HG03064 (cell line): Measurements from ENCODE around the gene DDX11.
A peak's percentile ranks its signal among the peaks of the same experiment; 100 is the strongest.
"Not testable (repeated sequence)": the region's sequence is repeated elsewhere in the genome, so short reads cannot be mapped to it uniquely, and the experiment has no call there.

Experiments used
- ATAC-seq: cut with Tn5 transposase; IDR thresholded peaks from one replicate; pipeline ENCODE4 v1.9.1; 2021; ENCODE audit warnings: low read depth; ENCODE audit not compliant: unreplicated experiment

DDX11 gene

DNA sequence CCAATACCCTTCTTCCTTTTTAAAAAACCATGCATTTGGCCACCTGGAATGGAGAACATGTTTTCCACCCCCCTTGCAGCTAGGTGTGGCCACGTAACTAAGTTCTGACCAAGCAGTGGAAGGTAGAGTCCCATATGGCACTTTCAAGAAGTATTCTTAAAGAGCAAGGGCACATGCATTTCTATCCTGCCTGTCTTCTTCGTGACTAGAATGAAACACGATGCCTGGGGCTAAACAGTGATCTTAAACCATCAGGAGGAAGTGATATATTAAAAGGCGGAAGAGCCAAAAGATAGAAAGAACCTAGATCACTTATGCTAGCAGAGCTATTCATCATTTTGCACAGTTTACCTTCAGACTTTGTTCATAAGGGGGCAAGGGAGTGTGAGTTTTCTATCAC, 16.0 kb upstream of the DDX11 start:
- ATAC-seq = no peak

DNA sequence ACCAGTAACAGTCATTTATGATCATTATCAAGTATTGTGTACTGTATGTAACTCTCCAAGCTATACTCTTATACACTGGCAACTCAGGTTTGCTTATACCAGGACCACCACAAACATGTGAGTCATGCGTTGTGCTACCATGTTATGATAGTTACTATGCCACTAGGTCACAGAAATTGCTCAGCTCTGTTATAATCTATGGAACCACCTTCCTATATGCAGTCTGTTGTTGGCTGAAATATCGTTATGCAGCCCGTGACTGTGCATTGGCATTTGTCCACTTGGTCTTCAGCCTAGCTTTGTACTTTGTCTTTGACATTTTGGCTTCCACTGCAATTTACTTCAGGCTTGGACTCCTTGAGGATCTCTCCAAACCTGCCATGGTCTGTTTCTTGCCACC, 7.5 kb upstream of the DDX11 start:
- ATAC-seq = not testable (repeated sequence)

DNA sequence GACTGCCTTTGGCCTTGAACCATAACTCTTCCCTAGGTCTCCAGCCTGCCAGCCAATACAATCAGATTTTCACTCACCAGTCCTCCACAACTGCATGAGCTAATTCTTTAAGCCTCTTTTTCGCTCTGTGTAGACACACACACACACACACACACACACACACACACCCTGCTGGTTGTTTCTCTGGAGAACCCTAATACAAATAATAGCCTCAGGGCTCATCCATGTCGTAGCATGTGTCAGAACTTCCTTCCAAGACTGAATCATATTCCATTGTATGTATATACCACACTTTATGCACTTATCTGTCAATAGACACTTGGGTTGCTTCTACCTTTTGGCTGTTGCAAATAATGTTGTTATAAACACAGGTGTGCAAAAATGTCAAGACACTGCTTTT, 6.0 kb upstream of the DDX11 start:
- ATAC-seq = not testable (repeated sequence)

DNA sequence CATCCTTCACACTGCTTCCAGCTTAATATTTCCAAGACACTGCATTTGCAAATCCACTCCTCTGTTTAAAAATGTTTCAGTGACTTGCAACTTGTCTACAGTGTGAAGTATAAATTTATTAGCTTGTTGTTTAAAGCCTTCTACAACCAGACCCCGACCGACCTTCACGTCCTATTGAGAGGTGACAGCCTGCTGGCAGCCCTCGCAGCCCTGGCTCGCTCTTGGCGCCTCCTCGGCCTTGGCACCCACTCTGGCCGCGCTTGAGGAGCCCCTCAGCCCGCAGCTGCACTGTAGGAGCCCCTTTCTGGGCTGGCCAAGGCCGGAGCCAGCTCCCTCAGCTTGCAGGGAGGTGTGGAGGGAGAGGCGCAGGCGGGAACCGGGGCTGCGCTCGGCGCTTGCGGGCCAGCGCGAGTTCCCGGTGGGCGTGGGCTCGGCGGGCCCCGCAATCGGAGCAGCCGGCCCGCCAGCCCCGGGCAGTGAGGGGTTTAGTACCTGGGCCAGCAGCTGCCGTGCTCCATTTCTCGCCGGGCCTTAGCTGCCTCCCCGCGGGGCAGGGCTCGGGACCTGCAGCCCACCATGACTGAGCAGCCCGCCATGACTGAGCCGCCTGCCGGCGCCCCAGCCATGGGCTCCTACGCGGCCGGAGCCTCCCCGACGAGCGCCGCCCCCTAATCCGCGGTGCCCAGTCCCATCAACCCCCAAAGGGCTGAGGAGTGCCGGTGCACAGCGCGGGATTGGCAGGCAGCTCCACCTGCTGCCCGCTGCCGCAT, 2.5 kb upstream of the DDX11 start:
- ATAC-seq = not testable (repeated sequence)

DNA sequence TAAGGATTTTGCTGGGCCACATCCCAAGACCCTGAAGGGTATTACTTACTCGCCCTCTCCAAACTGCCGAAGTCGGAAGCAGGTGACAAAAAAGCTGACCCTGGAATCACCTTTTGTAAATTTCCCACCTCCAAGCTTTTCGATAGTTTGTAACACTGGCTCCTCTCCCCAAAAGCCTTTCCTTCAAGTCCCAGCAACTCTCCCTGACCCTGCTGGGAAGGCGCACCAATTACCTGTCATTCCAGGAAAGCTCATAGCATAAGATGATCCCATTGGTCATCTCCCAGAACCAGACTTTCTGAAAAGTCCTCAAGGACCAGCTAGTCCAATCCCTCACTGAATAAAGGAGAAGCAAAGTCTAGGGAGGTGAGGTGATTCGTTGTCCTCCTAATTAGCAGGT, 698 bp upstream of the DDX11 start:
- ATAC-seq = not testable (repeated sequence)

DNA sequence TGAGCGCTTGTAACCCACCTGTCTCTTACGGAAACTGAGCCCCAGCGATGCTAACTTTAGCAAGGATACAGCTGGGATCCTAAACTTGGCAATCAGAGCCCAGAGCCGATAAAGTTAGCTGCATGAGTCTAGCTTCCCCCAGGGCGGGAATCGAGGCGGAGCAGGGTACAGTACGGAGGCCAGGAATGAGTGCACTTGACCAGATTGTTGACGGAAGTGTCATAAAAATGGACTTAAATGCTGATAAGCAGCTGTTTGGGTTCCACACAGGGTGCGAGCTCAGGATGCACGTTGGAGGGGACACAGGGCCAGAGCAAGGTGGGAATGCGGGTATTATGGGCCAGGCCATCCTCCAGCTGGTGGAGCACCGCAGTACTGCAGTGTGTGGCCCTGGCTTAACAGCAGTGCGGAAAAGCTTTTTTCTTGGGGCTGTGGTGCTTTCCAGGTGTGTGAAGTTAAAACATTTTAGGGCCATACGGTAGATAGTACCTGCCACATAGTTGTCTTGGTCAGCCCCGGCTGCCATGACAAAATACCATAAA, 744 bp downstream of the DDX11 start:
- ATAC-seq = peak; percentile 32

DNA sequence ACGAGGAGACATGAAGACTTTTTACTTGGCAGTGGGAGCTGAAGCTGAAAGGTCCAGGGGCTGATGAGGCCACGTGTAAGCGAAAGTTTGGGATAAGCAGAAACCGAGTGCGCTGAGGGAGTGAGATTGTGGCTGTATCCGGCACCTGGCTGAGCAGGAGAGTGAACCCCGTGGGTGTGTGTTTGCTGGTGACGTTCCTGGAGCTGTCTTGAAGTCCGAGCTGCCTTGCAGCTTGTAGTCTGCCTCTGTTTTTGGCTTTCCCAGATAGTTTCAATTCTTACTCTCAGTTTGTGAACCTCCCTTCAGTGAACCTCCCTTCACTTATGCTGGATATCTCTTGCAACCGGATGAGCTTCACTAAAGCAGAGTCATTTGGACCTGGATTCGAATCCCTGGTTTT, 2.5 kb downstream of the DDX11 start:
- ATAC-seq = not testable (repeated sequence)

DNA sequence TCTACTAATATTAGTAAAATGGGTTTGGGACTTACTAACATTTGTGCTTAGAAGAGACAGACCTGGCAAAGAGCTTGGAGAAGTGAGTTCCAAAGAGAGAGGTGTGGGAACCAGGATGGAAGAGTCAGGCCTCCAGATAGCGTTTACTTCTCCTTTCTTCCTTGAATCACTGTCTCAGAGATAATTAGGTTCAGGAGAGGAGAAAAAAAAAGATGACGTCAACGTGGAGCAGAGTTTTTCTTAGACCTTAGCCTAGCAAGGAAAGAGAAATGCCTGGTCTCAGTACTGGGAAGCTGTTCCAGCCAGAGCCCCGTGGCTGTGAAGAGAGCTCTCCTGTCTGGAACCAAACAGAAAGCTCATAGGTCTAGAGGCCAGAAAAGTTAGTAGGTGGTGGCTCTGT, 3.4 kb downstream of the DDX11 start:
- ATAC-seq = not testable (repeated sequence)

DNA sequence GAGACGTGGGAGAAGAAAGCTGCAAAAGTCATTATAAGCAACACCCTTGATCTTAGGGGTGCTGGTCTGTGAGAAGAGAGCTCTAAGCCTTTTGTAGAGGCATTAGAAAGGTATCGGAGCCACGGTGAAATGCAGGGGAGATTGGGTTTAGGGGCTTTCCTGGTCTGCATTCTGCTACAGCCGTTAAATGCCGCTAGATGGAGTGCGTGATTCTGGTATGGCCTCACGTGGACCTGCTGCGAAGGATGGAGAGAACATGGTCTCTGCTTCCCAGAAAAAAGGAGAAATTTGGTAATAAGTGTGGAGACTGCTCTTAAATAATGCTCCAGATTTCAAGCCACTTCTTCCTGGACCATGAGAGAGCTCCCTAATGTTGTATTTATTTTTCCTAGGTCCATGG, 4.3 kb downstream of the DDX11 start:
- ATAC-seq = not testable (repeated sequence)

DNA sequence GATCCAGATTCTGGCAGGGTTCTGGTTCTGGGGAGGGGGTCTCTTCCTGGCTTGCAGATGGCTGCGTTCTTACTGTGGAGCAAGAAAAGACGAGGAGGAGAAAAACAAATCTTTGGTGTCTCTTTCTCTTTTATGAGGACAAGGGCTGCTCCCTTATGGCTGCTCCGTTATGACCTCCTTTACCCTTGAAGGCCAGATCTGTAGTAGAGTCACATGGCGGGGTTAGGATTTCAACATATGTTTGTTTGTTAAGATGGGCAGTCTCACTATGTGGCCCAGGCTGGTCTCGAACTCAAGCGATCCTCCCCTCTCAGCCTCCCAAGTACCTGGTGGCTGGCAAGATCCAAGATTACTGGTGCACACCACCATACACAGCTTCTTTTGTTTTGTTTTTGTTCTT, 5.8 kb downstream of the DDX11 start:
- not testable (repeated sequence) for ATAC-seq

DNA sequence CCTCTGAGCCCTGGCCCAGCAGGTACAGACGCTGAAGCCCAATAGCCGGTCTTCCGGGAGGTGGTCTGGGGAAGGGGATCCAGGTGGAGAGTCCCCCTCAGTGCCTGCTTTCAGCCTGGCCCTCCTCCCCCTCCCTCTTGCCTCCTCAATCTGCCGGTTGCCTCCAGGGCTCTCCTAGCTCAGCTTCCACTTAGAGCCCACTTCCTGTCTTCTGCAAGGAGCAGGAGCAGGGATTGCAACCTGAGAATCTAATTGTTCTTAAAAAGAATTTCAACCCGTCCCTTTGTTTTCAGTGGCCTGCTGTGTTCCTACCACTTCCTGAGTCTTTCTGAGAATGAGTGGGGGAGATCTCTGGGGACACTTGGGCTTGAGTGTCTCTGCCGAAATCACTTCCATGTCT, 6.6 kb downstream of the DDX11 start:
- not testable (repeated sequence) for ATAC-seq

DNA sequence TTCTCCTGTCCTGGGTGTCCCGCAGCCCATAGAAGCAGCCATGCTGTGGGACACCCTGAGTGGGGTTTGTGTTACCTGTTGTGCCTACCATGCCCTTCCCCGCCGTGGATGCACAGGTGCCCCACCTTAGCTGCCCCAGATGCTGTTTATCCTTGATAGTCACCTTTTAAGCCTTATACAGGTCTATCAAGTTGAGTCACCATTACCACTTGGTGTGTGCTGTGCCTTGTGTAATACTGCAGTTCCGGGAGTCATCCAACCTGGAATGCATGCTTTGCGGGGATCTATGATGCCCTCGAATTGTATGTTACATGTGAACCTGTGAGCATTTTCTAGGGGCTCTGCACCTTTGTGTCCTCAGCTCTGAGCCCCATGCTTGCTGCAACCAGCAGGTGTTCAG, 7.6 kb downstream of the DDX11 start:
- ATAC-seq = not testable (repeated sequence)

DNA sequence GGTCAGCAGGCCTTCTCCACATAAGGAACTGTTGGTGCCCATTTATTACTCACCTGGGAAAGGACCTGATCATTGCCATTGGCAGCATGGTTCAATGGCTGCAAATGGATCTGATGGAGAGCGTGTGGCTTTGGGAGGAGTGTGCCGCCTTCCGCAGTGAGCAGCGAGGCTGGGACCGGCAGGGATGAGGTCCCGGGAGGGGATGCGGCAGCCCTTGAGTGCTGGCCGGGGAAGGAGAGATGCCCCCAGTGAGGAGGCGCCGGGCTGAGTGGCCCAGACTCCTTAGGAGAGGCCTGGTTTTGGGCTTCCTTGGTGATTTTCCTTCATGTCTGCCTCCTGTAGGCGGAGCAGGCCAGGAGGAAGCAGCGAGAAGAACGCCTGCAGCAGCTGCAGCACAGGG, 10.6 kb downstream of the DDX11 start:
- not testable (repeated sequence) for ATAC-seq

DNA sequence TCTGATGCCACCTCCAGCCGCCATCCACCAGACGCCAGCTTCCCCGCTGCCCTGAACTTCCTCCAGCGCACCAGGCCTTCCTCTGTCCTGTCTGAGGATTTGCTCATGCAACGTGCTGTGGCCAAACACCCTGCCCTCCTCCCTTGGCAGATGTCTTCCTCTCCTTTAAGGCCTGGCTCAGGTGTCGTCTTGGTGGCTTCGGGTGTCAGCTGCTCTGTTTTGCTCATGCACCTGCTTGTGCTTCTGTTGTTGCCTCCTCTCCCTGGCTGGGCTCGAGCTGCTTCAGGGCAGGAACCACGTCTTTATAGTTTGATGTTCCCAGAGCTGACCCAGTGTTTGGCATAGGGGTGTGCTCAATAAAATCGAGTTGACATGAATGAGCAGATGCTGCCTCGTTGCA, 12.4 kb downstream of the DDX11 start:
- ATAC-seq = not testable (repeated sequence)

DNA sequence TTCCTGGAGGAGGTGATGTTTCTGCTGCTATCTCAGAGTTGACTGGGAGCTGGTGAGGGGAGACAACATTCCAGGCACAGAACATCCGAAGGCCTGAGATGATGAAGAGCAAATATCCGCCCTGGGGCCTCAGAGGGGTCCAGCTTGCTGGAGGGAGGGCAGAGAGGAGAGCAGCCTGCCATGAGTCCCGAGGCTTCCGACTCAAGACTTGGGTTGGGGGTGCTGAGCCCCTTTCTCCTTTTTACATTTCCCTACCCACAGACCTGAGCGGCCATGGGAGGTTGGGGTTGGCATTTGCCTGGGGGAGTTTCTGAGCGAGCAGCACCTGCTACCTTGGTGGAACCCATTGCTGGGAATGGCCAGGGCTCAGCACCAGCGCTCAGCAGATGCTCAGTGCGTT, 13.8 kb downstream of the DDX11 start:
- not testable (repeated sequence) for ATAC-seq

DNA sequence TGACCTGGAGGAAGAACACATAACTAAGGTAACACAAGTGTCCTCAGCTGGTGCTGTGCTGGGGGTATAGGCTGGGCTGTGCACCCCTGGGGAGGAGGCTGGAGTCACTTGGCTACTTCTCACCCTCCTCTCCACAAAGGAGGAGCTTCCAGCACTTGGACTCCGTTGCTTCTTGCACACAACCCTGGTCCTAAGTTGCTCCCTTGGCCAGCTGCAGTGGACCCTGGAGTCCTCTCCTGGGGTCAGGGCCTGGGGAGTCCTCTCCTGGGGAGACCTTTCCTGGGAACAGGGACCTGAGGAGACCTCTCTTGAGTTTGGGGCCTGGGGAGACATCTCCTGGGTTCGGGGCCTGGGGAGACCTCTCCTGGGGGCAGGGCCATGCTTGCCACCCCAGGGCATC, 14.3 kb downstream of the DDX11 start:
- ATAC-seq = not testable (repeated sequence)

DNA sequence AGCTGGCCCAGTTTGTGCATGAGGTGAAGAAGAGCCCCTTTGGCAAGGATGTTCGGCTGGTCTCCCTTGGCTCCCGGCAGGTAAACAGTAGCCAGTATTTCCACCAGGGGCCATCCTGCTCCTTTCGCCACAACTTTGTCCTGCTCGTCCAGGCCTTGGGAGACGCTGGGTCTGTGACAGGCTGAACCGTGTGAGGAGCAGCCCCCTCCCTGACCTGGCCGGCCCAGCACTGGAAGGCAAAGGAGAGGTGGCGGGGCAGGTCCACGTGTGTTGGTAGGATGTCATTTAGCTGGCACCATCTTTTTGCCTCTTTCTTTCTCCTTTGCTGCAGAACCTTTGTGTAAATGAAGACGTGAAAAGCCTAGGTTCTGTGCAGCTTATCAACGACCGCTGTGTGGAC, 15.4 kb downstream of the DDX11 start:
- ATAC-seq = no peak

DNA sequence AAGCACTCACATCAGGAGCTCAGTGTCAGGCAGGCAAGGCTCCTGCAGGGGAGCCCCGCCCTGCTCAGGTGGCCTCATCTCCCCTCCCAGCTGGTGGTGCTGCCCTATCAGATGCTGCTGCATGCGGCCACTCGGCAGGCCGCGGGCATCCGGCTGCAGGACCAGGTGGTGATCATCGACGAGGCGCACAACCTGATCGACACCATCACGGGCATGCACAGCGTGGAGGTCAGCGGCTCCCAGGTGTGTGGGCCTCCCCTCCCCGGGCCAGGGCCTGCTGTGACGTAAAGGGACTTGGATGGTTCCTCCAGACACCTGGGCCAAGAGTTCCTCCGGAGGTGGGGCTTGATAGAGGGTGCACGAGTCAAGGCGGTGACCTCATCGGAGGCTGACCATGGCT, 18.0 kb downstream of the DDX11 start:
- ATAC-seq = not testable (repeated sequence)

DNA sequence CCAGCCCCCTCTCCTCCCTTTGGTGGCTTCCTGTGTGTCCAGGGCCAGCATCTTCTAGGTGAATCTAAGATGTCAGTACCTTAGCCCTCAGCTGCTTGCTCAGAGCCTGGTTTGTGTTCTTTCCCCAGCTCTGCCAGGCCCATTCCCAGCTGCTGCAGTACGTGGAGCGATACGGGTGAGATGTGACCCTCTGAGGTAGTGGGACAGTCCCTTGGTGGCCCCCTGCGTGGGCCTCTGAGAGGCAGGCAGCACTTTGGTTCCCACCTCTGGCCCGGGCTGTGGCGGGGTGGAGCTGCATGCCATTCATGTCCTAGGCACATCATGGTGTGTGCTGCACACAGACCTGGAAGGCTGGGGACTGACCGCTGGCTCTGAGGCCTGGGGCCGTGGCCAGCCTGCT, 19.1 kb downstream of the DDX11 start:
- ATAC-seq = not testable (repeated sequence)

DNA sequence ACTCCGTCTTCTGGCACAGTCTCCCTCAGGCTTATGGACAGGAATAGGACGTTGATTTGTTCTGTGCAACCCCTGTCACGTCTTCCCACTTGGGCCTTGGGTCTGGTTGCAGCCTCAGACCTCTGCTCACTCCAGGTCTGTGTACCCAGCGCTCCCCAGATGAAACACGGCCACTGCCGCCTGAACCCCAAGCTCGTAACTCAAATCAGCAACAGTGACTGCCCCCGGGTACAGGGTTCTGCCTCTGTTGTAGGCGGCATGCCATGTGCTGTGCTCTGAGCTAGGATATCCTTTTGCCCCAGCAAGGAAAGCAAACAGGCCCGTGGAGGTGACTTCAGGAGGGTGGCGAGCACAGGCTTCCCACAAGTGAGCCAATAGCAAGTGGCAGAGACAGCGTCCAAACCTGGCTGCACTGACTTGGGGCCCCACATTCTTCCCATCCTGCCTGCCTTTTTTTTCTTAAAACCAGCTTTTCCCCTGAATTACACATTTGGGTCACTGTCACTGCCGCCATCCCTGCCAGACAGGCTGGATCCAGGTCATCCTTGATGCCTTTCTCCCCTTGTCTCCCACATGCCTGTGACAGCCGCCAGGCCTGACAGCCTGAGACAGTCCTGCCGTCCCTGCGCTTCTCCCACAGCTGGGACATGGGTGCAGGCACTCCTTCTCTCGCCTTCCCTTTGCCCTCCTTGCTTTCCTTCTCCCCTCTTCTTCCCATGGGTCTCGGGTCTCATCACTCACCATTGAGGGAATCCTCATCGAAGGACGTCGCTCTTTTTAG, 21.6 kb downstream of the DDX11 start:
- not testable (repeated sequence) for ATAC-seq

DNA sequence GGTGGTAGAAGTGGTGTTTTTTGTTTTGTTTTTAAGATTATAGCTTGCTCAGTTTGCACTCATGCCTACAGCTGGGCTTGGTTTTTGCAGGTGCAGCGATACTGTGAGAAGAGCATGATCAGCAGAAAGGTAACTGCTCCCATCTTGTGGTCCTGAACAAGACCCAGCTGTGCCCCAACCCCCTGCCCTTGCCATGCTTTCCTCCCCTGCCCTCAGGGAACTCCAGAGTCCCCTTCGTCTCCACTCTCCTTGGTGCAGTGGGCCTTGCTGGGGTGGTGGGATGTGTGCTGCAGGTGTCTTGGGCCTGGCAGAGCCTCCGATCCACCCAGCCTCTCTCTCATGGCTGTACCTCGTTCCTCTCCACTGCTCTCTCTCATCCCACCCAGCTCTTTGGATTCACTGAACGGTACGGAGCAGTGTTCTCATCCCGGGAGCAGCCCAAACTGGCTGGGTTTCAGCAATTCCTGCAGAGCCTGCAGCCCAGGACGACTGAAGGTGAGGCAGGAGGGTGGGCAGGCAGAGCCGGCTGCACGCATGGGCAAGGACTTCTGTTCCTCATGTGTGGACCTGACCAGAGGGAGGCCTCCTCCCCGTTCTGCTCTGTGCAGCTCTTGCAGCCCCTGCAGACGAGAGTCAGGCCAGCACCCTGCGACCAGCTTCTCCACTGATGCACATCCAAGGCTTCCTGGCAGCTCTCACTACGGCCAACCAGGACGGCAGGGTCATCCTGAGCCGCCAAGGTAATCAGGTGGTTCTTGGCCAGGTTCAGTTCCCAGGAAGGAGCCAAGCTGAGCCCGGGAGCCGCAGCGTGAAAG, 22.8 kb downstream of the DDX11 start:
- ATAC-seq = not testable (repeated sequence)
